Fibroblast of pulmonary artery (primary cell): Measurements from ENCODE around the gene COMMD3.

Experiments used
- DNase-seq: peaks from one replicate; pipeline ENCODE4 v3.0.0-alpha.2; 2010; ENCODE audit warnings: low read depth
- H3K4me3 ChIP-seq: replicated peaks from 2 replicates; pipeline ENCODE4 v1.5.1; 2011; ENCODE audit warnings: low read depth, mild to moderate bottlenecking, control low read depth, low read length, moderate library complexity
- TF ChIP-seq, protein P1 (sequence below): IDR thresholded peaks from 2 replicates; pipeline ENCODE4 v1.5.1; 2011; ENCODE audit warnings: mild to moderate bottlenecking, control low read depth, low read length, inconsistent platforms; ENCODE audit errors: missing control alignments

Gene COMMD3

DNA sequence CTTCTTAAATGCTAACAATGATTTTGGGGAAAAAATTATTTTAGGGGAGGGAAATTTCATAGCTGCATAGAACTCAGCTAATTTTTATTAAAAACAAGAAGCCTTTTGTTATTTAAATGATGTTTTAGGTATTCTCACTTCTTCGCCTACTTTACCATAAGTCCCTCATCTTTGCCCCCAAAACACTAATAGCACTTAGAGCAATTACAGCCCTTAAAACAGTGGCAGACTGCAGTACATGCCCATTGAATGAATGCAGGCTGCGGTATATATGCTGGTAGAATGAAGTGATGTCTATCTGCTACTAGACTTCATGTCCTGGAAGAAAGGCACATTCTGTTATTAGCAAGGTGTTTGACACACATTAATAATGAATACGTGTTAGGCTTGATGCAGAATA, 26.2 kb downstream of the COMMD3 start:
- TF ChIP-seq, protein P1, sequence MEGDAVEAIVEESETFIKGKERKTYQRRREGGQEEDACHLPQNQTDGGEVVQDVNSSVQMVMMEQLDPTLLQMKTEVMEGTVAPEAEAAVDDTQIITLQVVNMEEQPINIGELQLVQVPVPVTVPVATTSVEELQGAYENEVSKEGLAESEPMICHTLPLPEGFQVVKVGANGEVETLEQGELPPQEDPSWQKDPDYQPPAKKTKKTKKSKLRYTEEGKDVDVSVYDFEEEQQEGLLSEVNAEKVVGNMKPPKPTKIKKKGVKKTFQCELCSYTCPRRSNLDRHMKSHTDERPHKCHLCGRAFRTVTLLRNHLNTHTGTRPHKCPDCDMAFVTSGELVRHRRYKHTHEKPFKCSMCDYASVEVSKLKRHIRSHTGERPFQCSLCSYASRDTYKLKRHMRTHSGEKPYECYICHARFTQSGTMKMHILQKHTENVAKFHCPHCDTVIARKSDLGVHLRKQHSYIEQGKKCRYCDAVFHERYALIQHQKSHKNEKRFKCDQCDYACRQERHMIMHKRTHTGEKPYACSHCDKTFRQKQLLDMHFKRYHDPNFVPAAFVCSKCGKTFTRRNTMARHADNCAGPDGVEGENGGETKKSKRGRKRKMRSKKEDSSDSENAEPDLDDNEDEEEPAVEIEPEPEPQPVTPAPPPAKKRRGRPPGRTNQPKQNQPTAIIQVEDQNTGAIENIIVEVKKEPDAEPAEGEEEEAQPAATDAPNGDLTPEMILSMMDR, result no peak
- no peak overlapping the region for H3K4me3 ChIP-seq
- DNase-seq, result no peak

DNA sequence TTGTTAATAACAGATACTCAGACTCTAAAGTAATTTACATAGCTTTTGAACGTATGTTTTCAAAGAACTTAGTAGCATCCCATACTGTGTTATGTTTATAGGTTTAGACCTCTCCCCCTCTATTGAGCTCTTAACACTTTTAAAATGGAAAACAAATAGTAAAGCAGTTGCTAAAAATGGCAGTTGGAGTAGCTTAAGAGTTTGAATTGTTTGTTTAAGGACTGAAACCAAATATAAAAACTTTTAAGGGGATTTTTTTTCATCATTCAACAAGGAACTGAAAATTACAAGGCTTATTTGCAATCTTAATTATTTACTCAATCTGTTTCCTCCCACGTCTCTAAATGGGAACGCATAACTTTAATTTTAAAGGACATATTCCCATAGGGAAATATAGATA, 27.5 kb downstream of the COMMD3 start:
- no peak overlapping the region for H3K4me3 ChIP-seq
- TF ChIP-seq, protein P1, result no peak
- no peak for DNase-seq

DNA sequence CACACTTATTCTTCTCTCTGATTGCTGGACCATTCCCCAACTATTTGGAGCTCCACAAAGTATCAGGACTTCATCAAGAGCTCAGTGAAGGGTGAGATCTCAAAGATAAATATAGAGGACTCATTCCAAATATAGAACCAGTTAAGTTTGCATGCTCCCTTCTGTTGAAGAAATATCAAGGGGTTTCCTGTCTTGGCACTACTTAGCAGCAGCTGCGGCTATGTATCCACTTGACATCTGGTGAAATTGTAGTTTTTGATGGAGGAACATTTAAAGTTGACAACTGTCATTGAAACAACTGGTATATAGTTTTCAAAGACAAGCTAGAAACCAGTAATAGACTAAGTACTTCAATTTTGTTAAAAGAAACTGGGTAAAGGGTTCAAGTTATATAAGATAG, 28.1 kb downstream of the COMMD3 start:
- no peak for DNase-seq
- H3K4me3 ChIP-seq, result no peak overlapping the region
- TF ChIP-seq, protein P1, result no peak

DNA sequence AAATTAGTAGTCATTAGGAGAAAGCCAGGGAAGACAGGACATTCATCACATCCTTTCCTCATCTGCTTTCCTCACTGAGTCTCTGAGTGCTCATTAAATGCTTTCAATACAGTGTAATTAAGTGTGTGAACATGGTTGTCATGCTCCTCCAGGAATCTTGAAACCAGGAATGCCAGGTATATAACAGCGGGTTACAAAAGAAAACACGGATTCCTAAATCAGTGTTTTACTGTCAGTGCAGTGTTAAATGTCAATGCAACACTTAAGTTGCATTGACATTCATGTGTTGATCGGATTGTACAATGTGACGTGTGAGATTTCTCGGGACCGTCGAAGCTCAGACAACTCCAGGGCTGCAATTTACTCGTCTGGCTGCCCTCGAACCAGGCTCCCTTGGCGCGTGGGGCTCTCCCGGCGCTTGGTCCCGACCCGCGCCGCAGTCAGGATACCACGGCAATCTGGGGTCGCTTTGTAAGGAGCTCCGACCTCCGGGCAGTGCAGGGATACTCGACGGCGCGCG, 28.7 kb downstream of the COMMD3 start:
- TF ChIP-seq, protein P1, result no peak
- no peak for DNase-seq
- no peak overlapping the region for H3K4me3 ChIP-seq

DNA sequence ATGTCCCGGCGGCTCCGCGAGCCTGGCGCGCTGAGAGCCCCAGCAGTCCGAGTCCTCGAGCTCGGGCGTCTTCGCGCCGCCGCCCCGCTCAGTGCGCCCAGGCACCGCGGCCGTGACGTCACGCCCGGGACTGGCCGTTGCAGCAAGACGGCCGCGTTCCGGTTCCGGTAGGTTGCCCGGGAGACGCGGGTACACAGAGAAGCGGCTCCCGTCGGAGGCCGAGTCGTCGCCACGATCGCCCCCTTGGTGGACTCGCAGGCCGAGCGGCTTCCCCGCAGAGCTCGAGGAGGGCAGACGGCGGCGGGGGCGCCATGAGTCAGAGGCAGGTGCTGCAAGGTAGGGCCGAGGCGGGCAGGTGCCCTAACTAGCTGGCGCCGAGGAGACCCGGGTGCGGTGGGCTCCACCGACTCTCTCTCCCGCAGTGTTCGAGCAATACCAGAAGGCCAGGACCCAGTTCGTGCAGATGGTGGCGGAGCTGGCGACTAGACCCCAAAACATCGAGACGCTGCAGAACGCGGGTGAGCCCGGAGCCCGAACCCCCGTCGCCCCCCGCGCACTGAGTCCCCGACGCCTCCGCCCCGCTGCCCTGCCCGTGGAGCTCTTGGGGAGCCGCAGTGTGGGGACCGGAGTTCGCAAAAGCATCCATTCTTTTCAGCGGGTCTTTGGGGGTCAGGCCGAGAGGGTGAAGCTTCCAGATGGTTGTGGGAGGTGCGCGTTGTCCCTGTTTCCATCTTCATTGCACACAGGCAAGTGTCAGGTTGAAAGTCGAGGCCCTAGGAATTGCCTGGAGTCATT, 29.3 kb downstream of the COMMD3 start, which contains the start of gene SPAG6:
Gene SPAG6, plus strand, starts transcription at position 196 of the 795 bp plus-strand sequence. Its CDS starts 116 bp downstream, at position 312.
- TF ChIP-seq, protein P1, result no peak
- no peak within 1 kb of the TSS for H3K4me3 ChIP-seq
- no peak for DNase-seq

DNA sequence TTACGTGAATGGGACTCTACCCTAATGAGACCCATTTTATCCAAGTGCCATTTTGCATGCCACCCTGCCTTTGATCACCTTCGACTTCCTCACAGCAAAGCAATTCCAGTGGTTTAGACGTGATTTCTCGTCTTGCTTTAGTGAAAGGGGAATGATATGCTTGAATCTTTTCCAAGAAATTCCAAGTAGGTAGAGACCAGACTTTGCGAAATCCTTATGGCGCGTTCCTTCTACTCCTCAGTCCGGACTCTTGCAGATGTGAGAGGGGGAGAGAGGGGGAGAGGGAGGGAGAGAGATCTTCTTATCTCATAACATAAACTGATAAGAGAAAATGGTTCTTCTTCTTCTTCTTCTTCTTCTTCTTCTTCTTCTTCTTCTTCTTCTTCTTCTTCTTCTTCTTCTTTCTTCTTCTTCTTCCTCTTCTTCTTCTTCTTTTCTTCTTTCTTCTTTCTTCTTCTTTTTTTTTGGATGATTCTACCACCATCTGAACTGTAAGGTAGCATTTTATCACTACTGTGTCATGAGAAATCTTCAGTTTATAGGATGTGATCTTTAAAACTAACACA, 30.0 kb downstream of the COMMD3 start:
- no peak for DNase-seq
- TF ChIP-seq, protein P1, result no peak
- no peak overlapping the region for H3K4me3 ChIP-seq
